Psoas muscle (tissue), 8 donors: ENCODE measurements around the gene BBC3. TPM values are rescaled to one million over a fixed set of nuclear protein-coding genes. Genes with fewer than 3 reads are reported as not detected.

Experiments used
- ATAC-seq, 4 donors: fragments of 200-7000 bp; cut with Tn5 transposase; one replicate each; pipeline ENCODE4 v1.9.1; 2020; ENCODE audit warnings: moderate library complexity in 3 of 4, mild to moderate bottlenecking in 2 of 4
- DNase-seq, 2 donors: peaks; one replicate each; pipeline ENCODE4 v3.0.0-alpha.2; 2020
- H3K27ac ChIP-seq: fragments of 200-600 bp; one replicate; pipeline ENCODE4 v1.8.0; 2022
- H3K27me3 ChIP-seq, 3 donors: fragments of 200-600 bp in 1 of 3; one replicate each; pipeline versions ENCODE4 v1.6.1 to v1.8.0; 2013 to 2022; ENCODE audit warnings: low read length in 2 of 3, mild to moderate bottlenecking in 2 of 3, moderate library complexity in 1 of 3; ENCODE audit not compliant: insufficient read depth in 3 of 3
- H3K36me3 ChIP-seq, 2 donors: fragments of 200-600 bp in 1 of 2; one replicate each; pipeline versions ENCODE4 v1.6.1 to v1.8.0; 2013 to 2022; ENCODE audit warnings: low read depth in 1 of 2, mild to moderate bottlenecking in 1 of 2, moderate library complexity in 1 of 2; ENCODE audit not compliant: insufficient read depth in 1 of 2
- H3K4me1 ChIP-seq: fragments of 200-600 bp; one replicate; pipeline ENCODE4 v1.8.0; 2022
- H3K4me3 ChIP-seq: fragments of 200-600 bp; one replicate; pipeline ENCODE4 v1.8.0; 2022; ENCODE audit warnings: mild to moderate bottlenecking
- H3K9me3 ChIP-seq: fragments of 200-600 bp; one replicate; pipeline ENCODE4 v1.8.0; 2022
- WGBS, 3 donors: extraction: QIAGEN DNeasy Blood & Tissue Kit; methylation state at CpG; one replicate each; pipeline versions ENCODE4 v1.1.6 to v1.1.7; 2013; 5-methylcytosine and 5-hydroxymethylcytosine counted together
- intact Hi-C, 2 donors: fragments of 100-400 bp; cut with DNase I; formaldehyde crosslinking; loops; one replicate each; pipeline versions ENCODE4 v1.11.0 to v1.14.2; 2022
- polyA plus RNA-seq, 3 donors: library from polyadenylated mRNA; stranded (reverse); fragments of 200-250 nt; gene quantifications; one replicate each; pipeline ENCODE4 v1.2.3, GENCODE V29; 2013
- total RNA-seq, 4 donors: library from RNA; stranded (reverse); fragmentation: NEBNext Ultra II Directional in 2 of 4; extraction: Animal tissue kit (Norgen Biotek cat#: 25700) in 2 of 4; gene quantifications; one replicate each; pipeline versions ENCODE4 v1.2.1 to v1.2.4, GENCODE V29; 2021 to 2023
- TF ChIP-seq, protein P1 (sequence below): fragments of 200-600 bp; IDR thresholded peaks from one replicate; pipeline ENCODE4 v1.8.0; 2022; ENCODE audit warnings: antibody characterized with exemption
- donor health status: healthy with polysubstance abuse.
- donor health status: DM: no; HTN: no; CAD: no; lungs with moderate emphysema.
- donor health status: Bipolar disorder and iron deficiency.
- donor health status: healthy.
- donor health status: DM: yes; HTN: yes; CAD: no.
- donor health status: DM: no; HTN: no; CAD: no.
- donor health status: DM: no; HTN: no; CAD: no.
- donor health status: DM: yes; HTN: yes; CAD: no.

The BBC3 gene
- total and polyA plus RNA-seq, 7 donors: 2.7 to 32.5 (median 3.0) TPM

DNA sequence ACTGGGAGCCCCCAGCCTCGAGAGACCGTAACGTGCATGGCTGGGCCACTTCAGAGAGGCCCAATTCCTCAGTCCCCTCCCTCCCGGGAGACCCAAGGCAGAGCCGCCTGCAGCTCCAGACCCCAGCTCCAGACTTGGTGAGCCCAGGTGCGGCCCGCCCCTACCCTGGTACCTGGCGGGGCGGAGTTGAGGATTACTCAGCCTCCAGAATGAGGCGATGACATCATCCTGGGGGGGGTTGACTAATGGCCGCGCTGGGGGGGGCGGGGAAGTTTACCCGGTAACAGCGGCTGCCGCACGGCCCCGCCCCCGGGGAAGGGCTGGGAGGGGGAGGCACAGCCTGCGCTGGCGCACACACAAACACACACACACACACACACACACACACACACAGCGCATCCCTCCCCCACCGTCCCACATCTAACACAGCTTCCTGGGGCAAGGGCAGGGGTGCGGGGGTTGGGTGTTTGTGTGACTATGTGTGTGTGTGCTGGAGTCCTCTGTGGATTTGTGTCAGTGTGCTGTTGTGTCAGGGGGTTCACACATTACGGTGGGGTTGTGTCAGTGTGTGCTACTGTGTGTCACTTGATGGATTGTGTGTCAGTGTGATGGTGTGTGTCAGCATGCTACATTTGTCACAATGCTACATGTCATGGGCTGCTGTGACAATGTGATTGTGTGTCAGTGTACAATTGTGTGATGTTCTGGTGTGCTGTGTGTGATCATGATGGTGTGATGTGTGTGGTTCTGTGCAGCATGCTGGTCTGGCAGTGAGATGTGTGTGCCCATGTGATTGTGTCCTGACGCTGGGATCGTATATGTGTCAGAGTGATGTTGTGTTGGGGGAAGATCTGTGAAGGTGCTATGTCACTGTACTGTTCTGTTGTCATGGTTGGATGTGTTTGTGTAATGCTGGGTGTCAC is 10.3 kb upstream of the BBC3 start:
- Histone ChIP-seq H3K36me3 (no peaks in the 10 kb centered on the region), H3K4me1 (peaks cover 20% of the 10 kb centered on the region), H3K27ac (no peak overlapping the region), H3K4me3 (peak overlapping the region; percentile 39), H3K27me3 (peaks cover 0 to 30% (median 10%) of the 10 kb centered on the region in 3 donors), H3K9me3 (no peaks in the 10 kb centered on the region)
- 9 to 16% (median 13%) methylated on average over 17 to 27 of the region's 27 CpGs for WGBS, 3 donors
- DNase-seq (peak; percentile 69 to 74), ATAC-seq (peak; percentile 34 to 56 (median 45))
- TF ChIP-seq, protein P1, sequence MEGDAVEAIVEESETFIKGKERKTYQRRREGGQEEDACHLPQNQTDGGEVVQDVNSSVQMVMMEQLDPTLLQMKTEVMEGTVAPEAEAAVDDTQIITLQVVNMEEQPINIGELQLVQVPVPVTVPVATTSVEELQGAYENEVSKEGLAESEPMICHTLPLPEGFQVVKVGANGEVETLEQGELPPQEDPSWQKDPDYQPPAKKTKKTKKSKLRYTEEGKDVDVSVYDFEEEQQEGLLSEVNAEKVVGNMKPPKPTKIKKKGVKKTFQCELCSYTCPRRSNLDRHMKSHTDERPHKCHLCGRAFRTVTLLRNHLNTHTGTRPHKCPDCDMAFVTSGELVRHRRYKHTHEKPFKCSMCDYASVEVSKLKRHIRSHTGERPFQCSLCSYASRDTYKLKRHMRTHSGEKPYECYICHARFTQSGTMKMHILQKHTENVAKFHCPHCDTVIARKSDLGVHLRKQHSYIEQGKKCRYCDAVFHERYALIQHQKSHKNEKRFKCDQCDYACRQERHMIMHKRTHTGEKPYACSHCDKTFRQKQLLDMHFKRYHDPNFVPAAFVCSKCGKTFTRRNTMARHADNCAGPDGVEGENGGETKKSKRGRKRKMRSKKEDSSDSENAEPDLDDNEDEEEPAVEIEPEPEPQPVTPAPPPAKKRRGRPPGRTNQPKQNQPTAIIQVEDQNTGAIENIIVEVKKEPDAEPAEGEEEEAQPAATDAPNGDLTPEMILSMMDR: no peak
- intact Hi-C loops: loop anchor here in 1 of 2 donors (10.0 kb wide), 1 partner anchor 226 kb away; the partner anchor contains the start of gene NPAS1

GRCh38 chr19:47240556-47240955 is 9.6 kb upstream of the BBC3 start:
- no peak for ATAC-seq

DNA sequence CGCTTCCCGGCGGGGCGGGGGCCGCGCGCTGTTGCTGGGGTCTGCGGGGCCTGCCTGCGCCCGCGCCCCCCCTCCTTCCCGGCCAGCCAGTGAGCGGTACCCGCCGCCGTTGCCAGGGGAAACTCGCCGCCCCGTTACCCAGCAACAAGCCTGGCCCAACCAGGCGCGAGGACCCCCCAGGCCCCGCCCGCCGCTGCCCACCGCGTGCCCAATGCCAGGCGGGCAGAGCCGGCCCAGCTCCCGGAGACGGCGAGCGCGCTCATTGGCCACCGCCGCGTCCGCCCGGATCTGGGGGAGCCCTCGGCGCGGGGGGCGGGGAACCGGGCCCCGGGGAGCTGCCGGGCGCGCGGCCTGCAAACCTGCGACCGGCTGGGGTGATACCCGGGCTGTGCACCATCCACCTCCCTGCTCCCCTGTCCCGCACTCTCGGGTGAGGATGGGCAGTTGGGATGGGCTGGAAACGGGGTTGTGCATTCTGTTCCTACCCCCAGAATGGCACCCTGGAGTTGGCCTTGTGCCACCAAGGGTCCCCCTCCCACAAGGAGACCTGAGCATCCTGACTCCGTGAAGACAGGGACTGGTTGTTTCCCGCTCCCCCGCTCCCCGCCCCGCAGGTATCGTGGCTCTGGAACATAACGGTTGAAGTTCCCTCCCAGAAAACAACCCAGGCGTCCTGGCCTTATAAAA is 8.8 kb upstream of the BBC3 start:
- H3K36me3 ChIP-seq: no peaks in the 10 kb centered on the region
- DNase-seq: peak; percentile 58 to 65
- 3 to 6% (median 3%) methylated on average over 20 to 62 of the region's 62 CpGs for WGBS, 3 donors
- intact Hi-C loops: loop anchor here in 1 of 2 donors (10.0 kb wide), 1 partner anchor 225 kb away; the partner anchor contains the start of gene NPAS1
- no peak for ATAC-seq
- H3K4me1 ChIP-seq: peaks cover 20% of the 10 kb centered on the region
- H3K9me3 ChIP-seq: no peaks in the 10 kb centered on the region
- peak overlapping the region; percentile 51 for H3K4me3 ChIP-seq
- TF ChIP-seq, protein P1: no peak
- peaks cover 0 to 30% (median 10%) of the 10 kb centered on the region in 3 donors for H3K27me3 ChIP-seq
- H3K27ac ChIP-seq: no peak overlapping the region

More at GRCh38 chr19:47240556-47240955, 9.6 kb upstream of the BBC3 start:
- 47 to 50% (median 48%) methylated on average over 6 of the region's 6 CpGs for WGBS, 3 donors
- Histone ChIP-seq H3K9me3 (no peaks in the 10 kb centered on the region), H3K4me3 (peak overlapping the region; percentile 39), H3K4me1 (peaks cover 20% of the 10 kb centered on the region), H3K27ac (no peak overlapping the region), H3K36me3 (no peaks in the 10 kb centered on the region), H3K27me3 (peaks cover 0 to 30% (median 10%) of the 10 kb centered on the region in 3 donors)
- intact Hi-C loops: loop anchor here in 1 of 2 donors (10.0 kb wide), 1 partner anchor 226 kb away; the partner anchor contains the start of gene NPAS1
- TF ChIP-seq, protein P1: no peak
- peak in 1 of 2 donors; percentile 59 for DNase-seq

GRCh38 chr19:47239152-47239551 is 8.2 kb upstream of the BBC3 start:
- WGBS, 3 donors: 14 to 16% (median 15%) methylated on average over 15 to 16 of the region's 16 CpGs

More at GRCh38 chr19:47239152-47239551, 8.2 kb upstream of the BBC3 start:
- no peak for ATAC-seq
- H3K27me3 ChIP-seq: peaks cover 0 to 30% (median 10%) of the 10 kb centered on the region in 3 donors
- no peaks in the 10 kb centered on the region for H3K36me3 ChIP-seq
- no peak for DNase-seq
- H3K27ac ChIP-seq: no peak overlapping the region
- TF ChIP-seq, protein P1: no peak
- peak overlapping the region; percentile 51 for H3K4me3 ChIP-seq
- no peaks in the 10 kb centered on the region for H3K9me3 ChIP-seq
- peaks cover 20% of the 10 kb centered on the region for H3K4me1 ChIP-seq
- intact Hi-C loops: no loop called here
